Glomerular visceral epithelial cell (primary cell): ENCODE data around the gene NOX3.

Experiments
- DNase-seq: peaks from one replicate; pipeline ENCODE4 v3.0.0-alpha.2; 2016; ENCODE audit errors: extremely low spot score

NOX3 gene

GRCh38 chr6:155434096-155434495 is 21.5 kb downstream of the NOX3 start:
- no peak for DNase-seq

GRCh38 chr6:155432293-155432692 is 23.3 kb downstream of the NOX3 start:
- no peak for DNase-seq

GRCh38 chr6:155429321-155429893 is 26.2 kb downstream of the NOX3 start:
- DNase-seq = no peak

- no peak for DNase-seq
These were observed 29.2 kb downstream of the NOX3 start for GRCh38 chr6:155426408-155426945.

- DNase-seq = no peak
These were observed 31.5 kb downstream of the NOX3 start for GRCh38 chr6:155424181-155424580.

- DNase-seq = no peak
These were observed 33.0 kb downstream of the NOX3 start for GRCh38 chr6:155422635-155423034.

GRCh38 chr6:155420492-155420891 is 35.1 kb downstream of the NOX3 start:
- no peak for DNase-seq

GRCh38 chr6:155419161-155419560 is 36.5 kb downstream of the NOX3 start:
- DNase-seq = no peak

- DNase-seq = no peak
These were observed 37.5 kb downstream of the NOX3 start for GRCh38 chr6:155418017-155418761.

GRCh38 chr6:155417454-155417853 is 38.2 kb downstream of the NOX3 start:
- DNase-seq = no peak

- no peak for DNase-seq
These were observed 39.7 kb downstream of the NOX3 start for GRCh38 chr6:155415953-155416352.

GRCh38 chr6:155414049-155414448 is 41.6 kb downstream of the NOX3 start:
- no peak for DNase-seq

GRCh38 chr6:155412335-155412734 is 43.3 kb downstream of the NOX3 start:
- DNase-seq = no peak

GRCh38 chr6:155411154-155412052 is 44.2 kb downstream of the NOX3 start:
- no peak for DNase-seq

- DNase-seq = no peak
These were observed 46.2 kb downstream of the NOX3 start for GRCh38 chr6:155409391-155409790.

- DNase-seq = no peak
These were observed 46.7 kb downstream of the NOX3 start for GRCh38 chr6:155408981-155409380.

- no peak for DNase-seq
These were observed 47.4 kb downstream of the NOX3 start for GRCh38 chr6:155408231-155408630.

- no peak for DNase-seq
These were observed 48.8 kb downstream of the NOX3 start for GRCh38 chr6:155406801-155407200.

GRCh38 chr6:155404937-155405336 is 50.7 kb downstream of the NOX3 start:
- peak; percentile 24 for DNase-seq

GRCh38 chr6:155402656-155403304 is 52.9 kb downstream of the NOX3 start:
- no peak for DNase-seq

GRCh38 chr6:155400654-155400965 is 55.0 kb downstream of the NOX3 start:
- DNase-seq = no peak
